Activated CD8-positive, alpha-beta T cell treated with anti-CD3 and anti-CD28 coated beads, Interleukin-2, amount 10 ng/mL, durations not matched to agents 7 days and 5 days (primary cell): Measurements from ENCODE around the gene ABCF1. TPM values are rescaled to one million over a fixed set of nuclear protein-coding genes. Genes with fewer than 3 reads are reported as not detected.
"Not testable (repeated sequence)": the region's sequence is repeated elsewhere in the genome, so short reads cannot be mapped to it uniquely, and the experiment has no call there.

Source experiments
- ATAC-seq: fragments of 150-1000 bp; cut with Tn5 transposase; one replicate; pipeline ENCODE4 v1.10.0; 2021; ENCODE audit warnings: moderate library complexity
- CTCF ChIA-PET: fragments of 350-600 bp; sonication (Branson Sonifier 250); formaldehyde crosslinking; loops from one replicate; lab custom pipeline; 2021; ENCODE audit warnings: antibody characterized with exemption; lab: Charles Lee
- POLR2A ChIA-PET: fragments of 350-600 bp; sonication (Branson Sonifier 250); formaldehyde crosslinking; loops from one replicate; lab custom pipeline; 2021; ENCODE audit warnings: antibody characterized with exemption; lab: Charles Lee
- DNase-seq: peaks from one replicate; pipeline ENCODE4 v3.0.0-alpha.2; 2020
- H3K27ac Mint-ChIP-seq: one replicate; pipeline ENCODE4 v1.8.0; 2021; ENCODE audit warnings: mild to moderate bottlenecking, mixed read lengths
- H3K27me3 Mint-ChIP-seq: one replicate; pipeline ENCODE4 v1.8.0; 2021; ENCODE audit warnings: low read depth, mixed read lengths
- H3K36me3 Mint-ChIP-seq: one replicate; pipeline ENCODE4 v1.8.0; 2021; ENCODE audit warnings: low read depth, mixed read lengths
- H3K4me1 Mint-ChIP-seq: one replicate; pipeline ENCODE4 v1.8.0; 2021; ENCODE audit warnings: low read depth, mixed read lengths
- H3K4me3 Mint-ChIP-seq: one replicate; pipeline ENCODE4 v1.8.0; 2021; ENCODE audit warnings: mild to moderate bottlenecking, mixed read lengths
- H3K9me3 Mint-ChIP-seq: one replicate; pipeline ENCODE4 v1.8.0; 2022; ENCODE audit warnings: mixed read lengths; ENCODE audit not compliant: insufficient read depth
- total RNA-seq, 2 experiments: library from RNA; stranded (reverse); gene quantifications; one replicate each; pipeline ENCODE4 v1.2.3, GENCODE V29; 2021

Gene ABCF1
- 10 to 100 TPM; 72.2 to 79.6 TPM for total RNA-seq

- H3K9me3 Mint-ChIP-seq = no peaks in the 10 kb centered on the region
- ChIA-PET CTCF (interaction anchor here (0.8 to 3.2 kb wide), 10 partner anchors 12 to 108 kb away, joined by 3 to 44 read pairs (median 6); partner anchors contain the start of genes MRPS18B and PPP1R10), POLR2A (interaction anchor here (0.6 to 3.6 kb wide), 18 partner anchors 14 to 357 kb away, joined by 3 to 46 read pairs (median 4); partner anchors contain the start of genes GNL1, MRPS18B, PPP1R10 and PRR3)
- H3K36me3 Mint-ChIP-seq = peaks cover 18% of the 10 kb centered on the region
- H3K4me1 Mint-ChIP-seq = peaks cover 54% of the 10 kb centered on the region
- peak; percentile 99 for DNase-seq
- ATAC-seq = peak; percentile 96
- peaks cover 2% of the 10 kb centered on the region for H3K27me3 Mint-ChIP-seq
- peak within 1 kb of the TSS; percentile 98 for H3K27ac Mint-ChIP-seq
- peak within 1 kb of the TSS; percentile 96 for H3K4me3 Mint-ChIP-seq
Measured at GRCh38 chr6:30571075-30571761, at the start of gene ABCF1. Gene ABCF1 (plus strand): TSS chr6:30571442. CDS start chr6:30571488, 46 bp downstream.

- DNase-seq, H3K27me3 Mint-ChIP-seq, H3K27ac Mint-ChIP-seq, H3K4me3 Mint-ChIP-seq, ATAC-seq: not testable (repeated sequence)
- Mint-ChIP-seq H3K36me3 (peaks cover 43% of the 10 kb centered on the region), H3K4me1 (peaks cover 33% of the 10 kb centered on the region), H3K9me3 (peaks cover 21% of the 10 kb centered on the region)
- ChIA-PET POLR2A (interaction anchor here (1.1 to 1.4 kb wide), 3 partner anchors 12 to 93 kb away, joined by 3 to 6 read pairs (median 3); no protein-coding TSS in a partner anchor), CTCF (interaction anchor here (1.1 to 3.3 kb wide), 6 partner anchors 9 to 69 kb away, joined by 3 to 19 read pairs (median 4); no protein-coding TSS in a partner anchor)
Measured at GRCh38 chr6:30521952-30522351, 49.3 kb upstream of the ABCF1 start.

DNA sequence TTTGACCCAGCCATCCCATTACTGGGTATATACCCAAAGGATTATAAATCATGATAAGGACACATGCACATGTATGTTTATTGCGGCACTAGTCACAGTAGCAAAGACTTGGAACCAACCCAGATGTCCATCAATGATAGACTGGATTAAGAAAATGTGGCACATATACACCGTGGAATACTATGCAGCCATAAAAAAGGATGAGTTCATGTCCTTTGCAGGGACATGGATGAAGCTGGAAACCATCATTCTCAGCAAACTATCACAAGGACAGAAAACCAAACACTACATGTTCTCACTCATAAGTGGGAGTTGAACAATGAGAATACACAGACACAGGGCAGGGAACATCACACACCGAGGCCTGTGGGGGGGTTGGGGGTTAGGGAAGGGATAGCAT is 44.8 kb upstream of the ABCF1 start:
- H3K4me1 Mint-ChIP-seq = peaks cover 30% of the 10 kb centered on the region
- not testable (repeated sequence) for DNase-seq, H3K9me3 Mint-ChIP-seq, H3K27me3 Mint-ChIP-seq, ATAC-seq, H3K4me3 Mint-ChIP-seq, H3K27ac Mint-ChIP-seq
- peaks cover 21% of the 10 kb centered on the region for H3K36me3 Mint-ChIP-seq
- CTCF ChIA-PET = interaction anchor here (0.9 to 2.0 kb wide), 3 partner anchors 10 to 15 kb away, joined by 4 to 9 read pairs (median 7); no protein-coding TSS in a partner anchor
- POLR2A ChIA-PET = interaction anchor here (1.7 kb wide), 1 partner anchor 34 kb away, joined by 6 read pairs; no protein-coding TSS in a partner anchor

DNA sequence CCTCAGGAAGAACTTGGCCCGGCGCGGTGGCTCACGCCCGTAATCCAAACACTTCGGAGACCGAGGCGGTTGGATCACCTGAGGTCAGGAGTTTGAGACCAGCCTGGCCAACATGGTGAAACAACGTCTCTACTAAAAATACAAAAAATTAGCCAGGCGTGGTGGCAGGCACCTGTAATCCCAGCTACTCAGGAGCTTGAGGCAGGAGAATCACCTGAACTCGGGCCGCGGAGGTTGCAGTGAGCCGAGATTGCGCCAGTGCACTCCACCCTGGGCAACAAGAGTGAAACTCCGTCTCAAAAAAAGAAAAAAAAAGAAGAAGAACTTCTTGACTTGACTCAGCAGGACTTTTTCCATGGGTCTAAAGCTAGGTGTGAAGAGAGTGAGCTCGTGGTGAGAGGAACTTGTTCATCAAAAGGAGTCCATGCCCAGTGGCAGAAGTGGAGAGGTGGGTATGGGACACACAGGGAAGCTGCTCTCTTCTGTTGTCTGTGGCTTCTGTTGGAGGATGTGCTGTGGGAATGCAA is 41.8 kb upstream of the ABCF1 start:
- ATAC-seq = peak; percentile 65
- CTCF ChIA-PET = interaction anchor here (0.7 to 4.6 kb wide), 10 partner anchors 12 to 558 kb away, joined by 3 to 140 read pairs (median 18); no protein-coding TSS in a partner anchor
- peaks cover 12% of the 10 kb centered on the region for H3K36me3 Mint-ChIP-seq
- H3K27me3 Mint-ChIP-seq, H3K4me3 Mint-ChIP-seq, DNase-seq, H3K9me3 Mint-ChIP-seq: not testable (repeated sequence)
- POLR2A ChIA-PET = interaction anchor here (0.6 to 5.7 kb wide), 9 partner anchors 11 to 239 kb away, joined by 3 to 108 read pairs (median 3); no protein-coding TSS in a partner anchor
- peak overlapping the region; percentile 55 for H3K27ac Mint-ChIP-seq
- peaks cover 38% of the 10 kb centered on the region for H3K4me1 Mint-ChIP-seq

GRCh38 chr6:30530014-30530413 is 41.2 kb upstream of the ABCF1 start:
- H3K27ac Mint-ChIP-seq = peak overlapping the region; percentile 55
- no peak overlapping the region for H3K4me3 Mint-ChIP-seq
- CTCF ChIA-PET = interaction anchor here (0.7 to 4.6 kb wide), 11 partner anchors 8 to 557 kb away, joined by 3 to 140 read pairs (median 8); no protein-coding TSS in a partner anchor
- no peak for DNase-seq
- POLR2A ChIA-PET = interaction anchor here (0.6 to 5.7 kb wide), 9 partner anchors 11 to 239 kb away, joined by 3 to 108 read pairs (median 3); no protein-coding TSS in a partner anchor
- H3K4me1 Mint-ChIP-seq = peaks cover 38% of the 10 kb centered on the region
- H3K36me3 Mint-ChIP-seq = peaks cover 8% of the 10 kb centered on the region
- no peaks in the 10 kb centered on the region for H3K27me3 Mint-ChIP-seq
- ATAC-seq = no peak
- no peaks in the 10 kb centered on the region for H3K9me3 Mint-ChIP-seq

DNA sequence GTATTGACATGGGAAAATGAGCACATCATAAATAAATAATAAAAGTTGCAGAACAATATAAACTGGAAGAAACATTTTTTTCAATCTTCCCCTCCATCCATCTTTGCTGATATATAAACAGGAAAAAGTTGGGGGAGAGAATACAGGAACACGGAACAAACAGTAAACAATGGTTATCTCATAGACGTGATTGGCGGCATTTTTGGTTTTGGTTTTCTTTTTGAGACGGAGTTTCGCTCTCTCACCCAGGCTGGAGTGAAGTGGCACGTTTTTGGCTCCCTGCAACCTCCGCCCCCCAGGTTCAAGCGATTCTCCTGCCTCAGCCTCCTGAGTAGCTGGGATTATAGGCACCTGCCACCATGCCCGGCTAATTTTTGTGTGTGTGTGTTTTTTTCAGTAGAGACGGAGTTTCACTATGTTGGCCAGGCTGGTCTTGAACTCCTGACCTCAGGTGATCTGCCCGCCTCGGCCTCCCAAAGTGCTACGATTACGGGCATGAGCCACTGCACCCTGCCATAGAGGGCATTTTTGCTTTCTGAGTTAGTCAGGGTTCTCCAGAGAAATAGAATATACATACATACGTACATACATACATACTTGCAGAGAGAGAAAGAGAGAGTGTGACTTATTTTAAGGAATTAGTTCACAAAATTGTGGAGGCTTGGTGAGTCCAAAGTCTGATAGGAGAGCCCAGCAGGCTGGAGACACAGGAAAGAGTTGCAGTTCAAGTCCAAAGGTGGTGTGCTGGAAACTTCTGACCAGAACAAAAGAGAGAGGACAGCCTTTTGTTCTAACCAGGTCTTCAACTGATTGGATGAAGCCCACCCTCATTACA is 37.6 kb upstream of the ABCF1 start:
- DNase-seq = no peak
- ChIA-PET CTCF (interaction anchor here (0.9 to 4.6 kb wide), 9 partner anchors 16 to 223 kb away, joined by 3 to 111 read pairs (median 15); no protein-coding TSS in a partner anchor), POLR2A (interaction anchor here (0.5 to 5.7 kb wide), 4 partner anchors 8 to 41 kb away, joined by 3 to 108 read pairs (median 6); no protein-coding TSS in a partner anchor)
- Mint-ChIP-seq H3K9me3 (no peaks in the 10 kb centered on the region), H3K4me1 (peaks cover 31% of the 10 kb centered on the region), H3K27me3 (peaks cover 5% of the 10 kb centered on the region), H3K27ac (peak overlapping the region; percentile 54), H3K36me3 (peaks cover 3% of the 10 kb centered on the region), H3K4me3 (peak overlapping the region; percentile 29)
- no peak for ATAC-seq

GRCh38 chr6:30537931-30538330 is 33.3 kb upstream of the ABCF1 start:
- H3K4me1 Mint-ChIP-seq = peaks cover 23% of the 10 kb centered on the region
- H3K27me3 Mint-ChIP-seq = peaks cover 5% of the 10 kb centered on the region
- ChIA-PET CTCF (interaction anchor here (1.6 to 16.2 kb wide), 3 partner anchors 44 to 59 kb away, joined by 5 to 464 read pairs (median 124); no protein-coding TSS in a partner anchor), POLR2A (no interaction called here)
- H3K4me3 Mint-ChIP-seq = no peak overlapping the region
- H3K36me3 Mint-ChIP-seq = no peaks in the 10 kb centered on the region
- DNase-seq = no peak
- no peak for ATAC-seq
- H3K9me3 Mint-ChIP-seq = no peaks in the 10 kb centered on the region
- H3K27ac Mint-ChIP-seq = no peak overlapping the region

DNA sequence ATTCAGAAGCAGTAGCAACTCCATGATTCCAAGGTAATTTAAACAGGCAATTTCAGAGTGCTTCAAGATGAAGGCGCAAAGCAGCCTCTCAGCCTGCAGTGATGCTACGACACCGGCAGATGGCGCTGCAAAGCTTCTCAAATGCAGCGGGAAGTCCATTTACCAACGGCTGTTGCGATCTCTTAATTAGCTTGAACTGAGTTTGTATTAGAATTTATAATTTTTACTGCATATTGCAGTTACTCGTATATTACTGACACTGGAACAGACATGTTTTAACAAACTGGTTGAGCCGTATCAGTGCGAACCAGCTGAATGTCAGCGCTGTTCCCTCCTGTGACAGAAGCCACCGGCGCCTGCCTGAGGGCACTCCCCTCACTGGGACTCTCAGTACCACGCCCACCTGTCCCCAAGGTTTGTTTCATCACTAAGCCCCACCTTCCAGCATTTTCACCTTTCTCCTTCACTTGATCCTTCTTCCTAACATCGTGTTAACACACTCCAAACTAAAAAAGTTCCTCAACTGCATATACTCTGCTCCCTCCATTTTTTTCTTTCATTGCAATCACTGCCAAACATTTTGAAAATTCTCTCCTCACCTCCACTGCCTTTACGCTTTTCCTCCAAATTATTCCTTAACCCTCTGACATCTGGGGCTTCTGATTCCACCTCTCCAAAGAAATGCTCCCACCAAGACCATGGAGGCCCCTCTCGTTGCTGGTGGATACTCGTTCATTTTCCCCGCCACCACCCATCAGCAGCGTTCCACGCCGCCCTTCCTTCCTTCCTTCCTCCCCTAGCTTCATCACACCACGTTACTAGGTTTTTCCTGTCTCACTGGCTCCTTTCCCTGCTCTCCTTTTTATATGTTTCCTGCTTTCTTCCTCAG is 29.5 kb upstream of the ABCF1 start:
- DNase-seq (peak; percentile 88), ATAC-seq (peak; percentile 82)
- Mint-ChIP-seq H3K4me3 (peak overlapping the region; percentile 65), H3K27me3 (peaks cover 5% of the 10 kb centered on the region), H3K27ac (peak overlapping the region; percentile 73), H3K36me3 (peaks cover 20% of the 10 kb centered on the region), H3K9me3 (no peaks in the 10 kb centered on the region), H3K4me1 (peaks cover 34% of the 10 kb centered on the region)
- ChIA-PET CTCF (interaction anchor here (0.8 to 16.2 kb wide), 49 partner anchors 10 to 550 kb away, joined by 3 to 464 read pairs (median 8); partner anchors contain the start of genes ABCF1, DHX16, GNL1 and MRPS18B), POLR2A (interaction anchor here (0.7 to 5.7 kb wide), 11 partner anchors 9 to 55 kb away, joined by 3 to 35 read pairs (median 8); partner anchors contain the start of genes ABCF1, GNL1 and PRR3)

GRCh38 chr6:30542404-30542725 is 28.9 kb upstream of the ABCF1 start:
- H3K4me3 Mint-ChIP-seq = peak overlapping the region; percentile 65
- H3K27me3 Mint-ChIP-seq = peaks cover 5% of the 10 kb centered on the region
- H3K36me3 Mint-ChIP-seq = peaks cover 23% of the 10 kb centered on the region

More at GRCh38 chr6:30542404-30542725, 28.9 kb upstream of the ABCF1 start:
- DNase-seq (peak; percentile 50), ATAC-seq (peak; percentile 59)
- CTCF ChIA-PET = interaction anchor here (0.6 to 16.2 kb wide), 37 partner anchors 9 to 549 kb away, joined by 3 to 464 read pairs (median 11); partner anchors contain the start of genes ABCF1, DHX16, GNL1 and MRPS18B
- peak overlapping the region; percentile 73 for H3K27ac Mint-ChIP-seq
- no peaks in the 10 kb centered on the region for H3K9me3 Mint-ChIP-seq
- POLR2A ChIA-PET = interaction anchor here (0.7 to 5.7 kb wide), 9 partner anchors 10 to 55 kb away, joined by 3 to 35 read pairs (median 8); partner anchors contain the start of gene ABCF1
- peaks cover 34% of the 10 kb centered on the region for H3K4me1 Mint-ChIP-seq
